Left renal pelvis (tissue), 4 donors: Measurements from ENCODE around the gene KRT74. TPM values are rescaled to one million over a fixed set of nuclear protein-coding genes. Genes with fewer than 3 reads are reported as not detected.

Source experiments
- DNase-seq, 4 donors: peaks; one replicate each; pipeline ENCODE4 v3.0.0-alpha.2; 2013; ENCODE audit warnings: low read depth in 4 of 4, low spot score in 3 of 4
- polyA plus RNA-seq, 4 donors: library from polyadenylated mRNA; unstranded; fragments of 120-200 nt; gene quantifications; one replicate each; pipeline ENCODE4 v1.2.1, GENCODE V29; 2013; ENCODE audit not compliant: insufficient read length in 4 of 4

KRT74 gene
- polyA plus RNA-seq, 4 donors: not detected

GRCh38 chr12:52578469-52578868 lies 4.8 kb upstream of the KRT74 start:
- DNase-seq: no peak

DNA sequence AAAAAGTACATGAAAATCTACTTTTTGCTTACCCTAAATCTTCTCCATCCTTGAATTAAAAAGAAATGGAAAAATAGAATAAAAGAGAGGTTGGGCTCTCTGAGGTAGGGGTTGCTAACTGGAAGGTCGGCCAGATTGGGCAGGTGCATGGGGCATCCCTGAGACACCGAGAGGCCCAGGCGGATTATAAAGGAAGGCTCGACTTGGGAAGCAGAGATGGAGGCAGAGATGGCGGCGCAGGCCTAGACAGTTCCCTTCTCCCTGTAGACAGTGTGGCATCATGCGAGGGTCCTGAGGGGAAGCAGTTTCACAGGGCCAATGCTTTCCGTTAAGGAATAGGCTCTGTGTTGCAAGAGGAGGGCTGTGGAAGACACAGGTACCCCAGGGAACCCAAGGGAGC lies 3.7 kb upstream of the KRT74 start:
- no peak for DNase-seq

- no peak for DNase-seq
Measured at GRCh38 chr12:52575948-52576347, 2.3 kb upstream of the KRT74 start.

GRCh38 chr12:52575256-52575655 lies 1.6 kb upstream of the KRT74 start:
- no peak for DNase-seq

DNA sequence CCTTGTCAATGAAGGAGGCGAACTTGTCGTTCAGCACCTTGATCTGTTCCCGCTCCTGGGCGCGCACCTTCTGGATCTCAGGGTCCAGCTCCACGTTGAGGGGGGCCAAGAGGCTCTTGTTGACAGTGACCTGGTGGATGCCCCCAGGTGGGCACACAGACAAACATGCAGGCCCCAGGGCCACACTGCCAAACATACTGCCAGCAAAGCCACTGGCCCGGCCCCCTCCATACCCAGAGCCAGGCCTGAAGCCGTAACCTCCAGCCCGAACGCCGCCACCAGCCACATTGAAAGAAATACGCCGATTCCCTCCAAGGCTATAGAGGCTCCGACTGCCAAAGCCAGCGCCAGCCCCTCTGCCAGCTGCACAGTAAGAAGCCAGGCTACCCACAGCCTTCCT lies 337 bp downstream of the KRT74 start:
- no peak for DNase-seq

GRCh38 chr12:52570511-52570910 lies 3.1 kb downstream of the KRT74 start:
- DNase-seq: no peak

DNA sequence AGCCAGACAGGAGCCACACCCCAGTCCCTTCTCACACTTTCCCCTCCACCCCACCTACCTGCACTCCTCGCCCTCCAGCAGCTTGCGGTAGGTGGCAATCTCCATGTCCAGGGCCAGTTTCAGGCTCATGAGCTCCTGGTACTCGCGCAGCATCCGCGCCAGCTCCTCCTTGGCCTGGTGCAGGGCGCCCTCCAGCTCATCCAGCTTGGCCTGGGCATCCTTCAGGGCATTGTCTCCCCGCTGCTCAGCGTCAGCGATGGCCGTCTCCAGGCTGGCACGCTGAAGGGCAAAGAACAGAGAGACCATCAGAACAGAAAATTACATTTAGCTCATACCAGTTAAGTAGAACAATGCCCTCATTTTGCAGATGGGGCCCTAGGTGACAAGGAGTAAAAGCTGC lies 5.5 kb downstream of the KRT74 start:
- no peak for DNase-seq

DNA sequence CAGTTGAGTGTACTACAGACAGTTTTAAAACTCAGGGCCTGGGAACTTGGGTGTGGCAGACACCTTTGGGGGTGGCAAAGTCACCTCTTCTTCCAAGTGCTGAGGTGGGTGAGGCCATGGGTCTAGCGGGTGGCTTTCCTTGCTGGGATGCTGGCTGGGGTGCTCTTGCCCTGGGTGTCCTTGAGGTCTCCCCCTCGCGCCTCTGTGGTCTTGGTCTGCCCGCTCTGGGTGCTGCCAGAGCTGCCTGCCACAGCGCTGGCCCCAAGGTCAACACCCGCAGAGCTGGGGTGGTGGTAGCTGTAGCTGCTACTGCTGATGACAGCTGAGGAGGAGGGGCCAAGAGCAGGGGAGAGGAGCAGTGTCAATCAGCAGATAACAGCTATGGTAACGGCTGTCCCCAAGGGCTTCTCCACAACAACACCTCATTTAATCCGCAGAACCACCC lies 6.8 kb downstream of the KRT74 start:
- DNase-seq: no peak

DNA sequence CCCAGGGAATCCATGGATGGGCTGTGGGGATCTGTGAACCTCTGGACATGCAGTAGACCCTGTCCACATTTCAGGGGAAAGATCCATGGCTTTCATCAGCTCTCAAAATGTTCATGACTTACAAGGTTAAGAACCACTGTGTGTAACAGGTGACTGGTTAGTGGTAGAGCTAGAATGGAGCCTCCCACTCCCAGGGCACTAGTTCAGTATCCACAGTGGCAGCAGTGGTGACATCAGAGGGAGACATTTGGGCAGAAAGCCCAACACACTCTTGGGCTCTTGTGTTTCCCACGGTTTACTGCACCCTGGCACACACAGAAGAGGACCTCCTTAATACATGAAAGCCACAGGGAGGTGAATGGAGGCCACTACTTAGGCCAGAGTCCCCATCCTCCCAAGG lies 9.1 kb downstream of the KRT74 start:
- no peak for DNase-seq

DNA sequence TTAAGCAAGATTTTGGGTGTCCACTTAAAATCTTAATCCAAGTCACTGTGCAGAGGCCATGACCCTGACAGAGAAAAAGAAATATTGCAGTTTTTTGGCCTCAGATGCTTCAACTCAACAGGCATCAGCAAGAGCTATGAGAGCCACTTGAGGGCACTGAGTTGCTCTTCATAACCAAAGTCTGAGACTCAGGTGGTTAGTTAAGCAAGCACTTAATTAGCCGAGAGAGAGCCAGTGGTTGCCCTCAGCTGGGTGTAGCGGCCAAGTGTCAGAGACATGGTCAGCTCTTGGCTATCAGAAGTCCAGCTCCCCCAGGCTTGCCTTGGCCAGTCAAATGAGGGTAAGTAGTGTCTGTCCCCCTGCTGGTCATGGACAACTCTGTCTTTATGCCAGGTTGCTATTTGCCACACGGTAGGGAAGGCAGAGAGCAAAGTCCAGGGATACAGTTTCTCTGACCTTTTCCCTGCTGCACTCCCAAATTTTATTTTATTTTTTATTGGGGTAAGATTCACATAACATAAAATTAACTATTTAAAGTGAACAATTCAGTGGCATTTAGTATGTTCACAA lies 11.7 kb downstream of the KRT74 start:
- DNase-seq: no peak

GRCh38 chr12:52559979-52560378 lies 13.7 kb downstream of the KRT74 start:
- DNase-seq: no peak

DNA sequence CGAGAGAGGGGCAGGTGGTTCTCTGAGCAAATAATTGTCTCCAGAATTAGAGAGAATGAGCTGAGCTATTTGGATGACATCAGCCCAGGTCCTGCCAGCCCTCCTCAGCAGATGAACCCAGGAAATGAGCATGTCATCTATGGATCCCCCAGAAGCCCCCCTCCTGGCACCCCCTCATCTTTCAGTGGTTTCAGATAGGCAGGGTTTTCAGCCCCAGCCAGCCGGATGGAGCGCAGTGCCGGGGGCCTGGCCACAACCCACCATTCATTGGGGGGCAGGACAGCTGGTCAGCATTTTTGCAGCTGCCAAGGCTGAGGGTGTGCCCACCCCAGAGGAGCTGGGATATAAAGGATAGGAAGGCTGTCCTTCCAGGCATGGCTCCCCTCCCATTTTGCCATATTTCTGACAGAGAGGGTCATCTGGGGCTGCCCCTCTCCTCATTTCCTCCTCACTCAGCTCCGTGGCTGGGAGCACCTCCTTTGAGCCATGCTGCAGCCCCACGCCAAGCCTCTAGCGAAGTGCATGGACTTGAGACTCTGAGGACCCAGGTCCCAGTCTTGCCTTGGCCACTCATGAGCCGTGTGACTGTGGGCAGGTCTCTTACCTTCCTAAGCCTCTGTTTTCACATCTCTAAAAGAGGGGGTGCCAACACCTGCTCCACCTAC lies 14.7 kb downstream of the KRT74 start:
- no peak for DNase-seq

GRCh38 chr12:52557476-52557875 lies 16.2 kb downstream of the KRT74 start:
- DNase-seq: no peak

GRCh38 chr12:52555577-52555976 lies 18.1 kb downstream of the KRT74 start:
- DNase-seq: no peak

GRCh38 chr12:52552681-52553195 lies 20.9 kb downstream of the KRT74 start, which contains the start of gene KRT71:
Gene KRT71 (minus strand): TSS chr12:52553145. CDS start chr12:52553077, 68 bp downstream.
- DNase-seq: no peak

- no peak for DNase-seq
Measured at GRCh38 chr12:52552055-52552454, 21.6 kb downstream of the KRT74 start.

DNA sequence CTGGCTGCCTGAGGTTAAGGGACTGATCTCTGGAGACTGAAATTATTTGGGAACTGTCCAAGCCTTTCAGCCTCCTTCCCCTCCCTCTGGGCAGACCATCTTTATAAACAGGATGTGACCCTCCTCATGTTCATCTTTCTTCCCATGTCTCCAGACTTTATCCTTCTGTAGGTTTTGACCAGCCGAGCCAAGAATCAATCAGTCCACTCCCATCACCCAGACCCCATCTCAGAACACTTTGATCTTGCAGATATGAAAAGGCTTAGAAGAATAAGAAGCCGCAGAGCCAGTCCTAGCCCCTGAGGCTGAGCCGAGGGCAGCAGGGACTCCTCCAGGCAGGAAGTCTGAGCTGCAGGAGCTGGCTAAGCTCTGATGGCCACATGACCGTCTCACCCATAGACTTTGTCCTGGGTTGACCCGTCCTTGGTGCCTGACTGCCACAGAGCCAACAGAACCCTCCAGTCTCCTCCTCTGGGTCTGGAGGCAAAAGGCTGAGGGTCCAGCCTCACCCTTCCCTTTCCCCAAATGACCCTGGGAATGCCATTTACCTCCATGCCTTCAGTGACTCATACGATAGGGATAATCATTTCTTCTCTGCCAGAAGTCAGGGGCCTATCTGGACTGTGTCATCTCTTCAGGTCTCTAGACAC lies 22.3 kb downstream of the KRT74 start:
- DNase-seq: no peak

DNA sequence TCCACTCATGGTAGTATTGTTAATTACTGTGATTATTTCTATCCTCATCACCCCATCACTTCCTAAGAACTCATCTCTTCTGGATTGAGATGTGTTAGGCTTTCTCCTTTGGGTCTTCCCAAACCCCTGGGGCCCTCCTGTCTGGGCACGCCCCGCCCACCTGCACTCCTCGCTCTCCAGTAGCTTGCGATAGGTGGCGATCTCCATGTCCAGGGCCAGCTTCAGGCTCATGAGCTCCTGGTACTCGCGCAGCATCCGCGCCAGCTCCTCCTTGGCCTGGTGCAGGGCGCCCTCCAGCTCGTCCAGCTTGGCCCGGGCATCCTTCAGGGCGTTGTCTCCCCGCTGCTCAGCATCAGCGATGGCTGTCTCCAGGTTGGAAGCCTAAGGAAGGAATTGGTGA lies 27.5 kb downstream of the KRT74 start:
- no peak for DNase-seq

DNA sequence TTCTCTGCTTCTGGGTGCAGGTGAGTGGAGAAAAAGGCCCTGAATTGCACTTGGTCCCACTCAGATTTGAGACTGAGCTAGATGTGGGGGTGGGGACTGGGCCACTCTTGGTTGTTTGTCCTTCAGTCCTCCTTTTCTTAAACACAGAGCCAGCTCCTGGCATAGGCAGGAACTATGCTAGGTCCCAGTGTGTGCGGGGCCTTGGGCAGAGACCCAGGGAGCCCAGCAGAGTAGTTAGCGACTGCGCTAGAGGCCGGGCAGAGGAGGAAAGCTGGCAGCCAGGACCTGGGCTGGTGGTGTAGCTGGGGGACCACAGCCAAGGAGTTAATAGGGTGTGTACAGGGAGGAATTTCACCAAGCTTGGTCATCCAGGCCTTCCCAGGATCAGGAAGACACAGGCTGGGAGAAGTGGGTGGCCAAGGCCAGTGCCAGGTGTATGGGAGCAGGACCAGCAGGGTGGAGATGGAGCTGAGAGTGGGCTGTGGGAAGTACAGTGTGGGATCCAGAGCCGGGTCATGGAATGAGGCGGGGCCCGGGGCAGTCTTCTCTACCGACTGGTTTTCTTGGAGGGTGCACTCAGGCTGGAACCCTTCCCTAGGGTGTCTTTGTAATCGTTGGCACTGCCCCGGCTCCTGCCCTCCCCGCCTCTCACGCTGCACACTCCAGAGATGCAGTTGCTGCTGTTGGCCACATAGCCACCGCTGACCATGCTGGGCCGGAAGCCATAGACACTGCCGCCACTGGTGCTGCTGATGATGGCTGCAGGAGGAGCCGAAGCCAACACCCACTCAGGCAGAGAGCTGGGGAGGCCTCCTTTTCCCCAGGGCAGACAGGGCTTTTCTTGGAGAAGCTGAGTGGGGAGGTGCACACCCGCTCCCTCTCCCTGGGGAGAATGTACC lies 29.4 kb downstream of the KRT74 start:
- DNase-seq: no peak

DNA sequence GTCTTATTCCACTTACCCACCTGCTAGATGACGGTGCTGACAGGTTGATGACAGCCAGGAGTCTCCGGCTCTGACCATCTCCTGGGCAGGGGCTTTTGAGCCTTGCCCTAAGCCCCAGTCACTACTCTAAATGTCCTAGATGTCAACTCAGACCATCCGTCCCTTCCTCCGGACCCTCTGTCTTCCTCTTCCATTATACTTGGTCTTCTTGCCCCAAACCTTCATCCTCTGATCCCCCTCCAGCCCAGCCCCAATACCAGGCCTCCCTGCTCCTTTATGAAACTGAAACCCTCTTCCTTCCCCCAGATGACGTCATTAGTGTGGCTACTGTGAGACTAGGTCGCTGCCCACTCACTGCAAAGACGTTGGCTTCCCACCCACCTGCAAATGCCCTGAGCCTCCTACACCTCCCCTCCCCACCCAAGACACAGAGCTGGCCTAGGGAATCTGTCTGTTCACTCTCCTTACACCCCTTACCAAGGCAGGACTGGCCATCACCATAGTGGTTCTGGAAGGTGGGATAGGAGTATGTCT lies 30.8 kb downstream of the KRT74 start:
- DNase-seq: no peak

DNA sequence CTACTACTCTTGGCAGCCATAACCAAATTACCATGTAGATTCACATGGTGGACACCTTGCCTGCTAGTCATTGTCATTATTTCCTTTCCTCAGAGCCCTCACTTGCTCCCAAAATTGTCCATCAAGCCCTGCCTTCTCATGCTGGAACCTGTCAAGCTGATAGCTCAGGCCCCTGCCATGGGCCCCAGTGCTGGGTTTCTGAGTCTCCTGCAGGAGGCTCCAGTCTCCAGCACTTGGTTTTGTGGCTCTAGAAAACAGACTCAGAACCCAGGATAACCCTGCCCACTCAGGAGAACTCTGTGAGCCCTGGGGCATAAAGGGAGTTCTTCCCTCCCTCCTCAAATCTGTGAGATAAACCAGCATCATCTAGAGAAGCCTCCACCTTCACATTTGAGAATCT lies 31.5 kb downstream of the KRT74 start:
- no peak for DNase-seq
